Hematopoietic multipotent progenitor cell (in vitro differentiated cells): Measurements from ENCODE around the gene STARD7. TPM values are rescaled to one million over a fixed set of nuclear protein-coding genes. Genes with fewer than 3 reads are reported as not detected.
"Not testable (repeated sequence)": the region's sequence is repeated elsewhere in the genome, so short reads cannot be mapped to it uniquely, and the experiment has no call there.

Source experiments
- DNase-seq, 3 donors: peaks; one replicate each; pipeline ENCODE4 v3.0.0-alpha.2; 2011 to 2015; ENCODE audit warnings: low read depth in 2 of 3, low spot score in 2 of 3
- total RNA-seq: library from RNA; depleted of rRNA; stranded (reverse); fragments of >200 nt; gene quantifications from one replicate; pipeline ENCODE4 v1.2.3, GENCODE V29; 2012

The STARD7 gene
- total RNA-seq, 1 donor: 86.7 TPM

DNA sequence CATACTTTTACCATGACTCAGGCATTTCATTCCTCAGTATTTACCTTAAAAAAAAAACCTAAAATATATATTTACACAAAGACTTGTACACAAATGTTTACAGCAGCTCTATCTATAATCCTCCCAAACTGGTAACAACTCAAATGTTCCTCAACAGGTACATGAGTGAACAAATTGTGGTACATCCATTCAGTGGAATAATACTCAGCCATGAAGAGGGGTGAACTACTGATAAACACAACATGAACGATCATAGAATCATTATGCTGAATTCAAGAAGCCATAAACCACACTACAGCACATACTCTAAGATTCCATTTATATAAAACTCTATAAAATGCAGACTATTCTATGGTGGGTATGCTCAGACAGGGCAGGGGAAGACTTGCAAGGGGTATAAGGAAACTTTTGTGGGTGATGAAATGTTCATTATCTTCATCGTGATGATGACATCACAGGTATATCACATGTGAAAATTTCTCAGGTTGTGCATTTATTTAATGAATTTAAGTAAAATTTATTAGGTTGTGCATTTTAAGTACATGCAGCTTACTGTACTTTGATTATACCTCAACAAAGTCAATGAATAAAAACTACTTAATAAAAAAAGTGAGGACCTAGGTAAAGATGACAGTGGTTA, 38.6 kb downstream of the STARD7 start:
- DNase-seq: no peak

DNA sequence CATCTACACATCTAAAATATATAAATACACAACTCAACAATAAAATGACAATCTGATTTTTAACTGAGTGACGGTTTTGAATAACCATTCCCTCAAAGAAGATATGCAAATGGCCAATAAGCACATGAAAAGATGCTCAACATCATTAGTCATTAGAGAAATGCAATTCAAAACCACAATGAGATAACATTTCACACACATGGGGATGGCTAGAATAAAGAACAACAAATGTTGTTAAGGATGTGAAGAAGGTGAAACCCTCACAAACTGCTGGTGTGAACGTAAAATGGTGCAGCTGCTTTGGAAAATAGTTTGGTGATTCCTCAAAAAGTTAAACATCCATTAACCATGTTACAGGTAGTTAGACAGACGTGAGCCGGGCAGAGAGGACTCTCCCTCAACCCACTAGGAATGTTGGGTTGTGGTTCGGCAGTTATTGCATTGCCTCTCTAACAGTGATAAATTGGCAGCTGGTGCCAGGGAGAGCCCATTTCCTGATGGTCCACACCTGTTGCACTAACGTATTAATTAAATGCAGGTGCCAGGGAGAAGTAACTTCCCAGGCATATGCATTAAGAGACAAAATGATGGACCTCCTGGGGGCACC, 41.1 kb downstream of the STARD7 start:
- DNase-seq: no peak

DNA sequence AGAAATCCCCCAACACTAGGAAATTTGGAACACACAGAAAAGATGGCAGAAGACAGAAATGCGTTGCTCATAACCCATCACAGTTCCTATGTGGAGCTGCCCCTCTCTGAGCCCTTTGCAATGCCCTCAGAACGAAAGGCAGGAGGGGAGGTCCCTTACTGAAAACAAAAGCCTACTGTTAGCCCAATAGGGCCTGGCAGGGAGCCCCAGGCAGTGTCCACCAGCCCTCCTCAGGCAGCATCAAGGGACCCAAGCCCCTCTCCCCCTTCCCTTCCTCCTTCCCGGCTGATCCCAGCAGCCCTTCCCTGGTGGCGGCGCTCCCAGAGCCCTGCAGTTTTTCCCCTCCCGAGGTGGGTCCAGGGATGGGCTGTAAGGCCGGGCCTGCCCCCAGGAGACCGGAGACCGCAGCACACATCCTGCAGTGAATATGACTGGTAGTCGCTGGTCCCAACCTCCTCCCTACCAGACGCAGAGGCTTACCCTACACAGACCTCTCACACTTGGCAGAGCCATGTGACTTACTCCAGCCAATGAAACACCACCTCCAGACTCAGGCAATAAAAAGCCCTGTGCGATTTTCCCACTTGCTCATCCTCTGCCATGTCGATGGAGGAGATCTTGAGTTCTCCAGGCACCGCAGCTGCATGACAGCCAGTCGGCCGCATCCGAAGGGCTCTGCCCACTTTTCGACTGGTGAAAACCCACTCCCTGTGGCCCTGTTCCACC, 44.0 kb downstream of the STARD7 start:
- no peak for DNase-seq

DNA sequence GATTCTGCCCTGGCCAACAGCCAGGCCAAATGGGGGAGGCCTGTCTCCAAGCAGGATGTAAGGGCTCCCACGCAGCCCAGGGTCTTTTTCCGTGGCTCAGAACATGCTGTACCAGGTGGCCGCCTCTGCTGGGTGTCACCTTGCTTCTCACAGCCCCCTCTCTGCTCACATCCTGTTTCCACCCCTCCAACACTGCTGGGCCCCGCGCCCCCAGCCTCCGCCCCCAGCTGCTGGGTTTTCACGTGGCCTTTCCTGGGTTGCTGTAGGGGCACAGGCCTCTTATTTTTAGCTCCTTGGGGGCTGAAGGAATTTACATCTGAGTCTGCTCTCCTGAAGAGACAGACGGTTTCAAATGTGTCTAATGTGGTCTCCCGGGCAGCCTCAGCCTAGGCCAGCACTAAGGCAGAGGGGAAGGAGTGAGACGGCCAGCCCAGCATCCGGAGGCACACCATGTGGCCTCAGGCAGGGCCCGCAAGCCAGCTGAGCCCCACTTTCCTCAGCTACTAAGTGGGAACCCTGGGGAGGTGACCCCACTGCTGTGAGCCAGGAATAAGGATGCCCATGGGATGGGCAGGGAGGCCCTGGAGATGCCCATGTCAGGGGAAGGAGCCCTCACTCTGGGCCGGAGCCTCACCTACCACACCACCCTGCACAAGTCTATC, 44.7 kb downstream of the STARD7 start:
- DNase-seq: peak in 1 of 3 donors; percentile 59

DNA sequence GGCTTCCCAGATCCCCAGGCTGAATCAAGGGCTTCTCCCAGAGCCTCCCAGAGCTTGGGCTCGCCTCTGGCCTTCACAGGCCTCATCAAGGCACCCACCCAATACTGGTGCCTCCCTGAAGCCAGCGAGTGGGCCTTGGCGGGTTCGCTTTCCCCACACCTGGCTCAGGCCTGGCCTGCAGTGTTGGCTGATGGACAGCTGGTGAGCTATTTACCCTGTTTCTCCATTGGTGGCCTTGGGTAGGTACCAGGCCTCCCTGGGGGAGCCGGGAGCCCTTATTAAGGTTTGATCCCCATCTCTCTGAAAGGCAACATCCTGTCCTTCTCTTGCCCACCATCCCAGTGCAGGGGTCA, 45.2 kb downstream of the STARD7 start:
- no peak for DNase-seq

DNA sequence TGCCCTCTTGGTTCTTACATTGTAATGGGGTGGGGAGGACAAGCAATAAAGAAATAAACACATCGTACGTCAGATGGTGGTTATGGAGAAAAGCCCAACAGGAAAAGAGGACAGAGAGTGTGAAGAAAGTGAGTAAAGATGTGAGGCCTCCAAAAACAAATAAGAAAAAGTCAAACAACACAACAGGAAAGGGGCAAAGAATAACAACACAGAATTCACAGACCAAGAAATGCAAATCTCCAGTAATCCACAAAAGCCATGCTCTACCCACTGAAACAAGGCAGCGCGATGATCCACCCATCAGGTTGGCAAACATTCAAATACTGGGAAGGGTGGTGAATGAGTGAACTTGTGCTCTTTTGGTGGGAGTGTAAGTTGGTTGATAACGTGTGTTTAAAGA, 46.7 kb downstream of the STARD7 start:
- no peak for DNase-seq

DNA sequence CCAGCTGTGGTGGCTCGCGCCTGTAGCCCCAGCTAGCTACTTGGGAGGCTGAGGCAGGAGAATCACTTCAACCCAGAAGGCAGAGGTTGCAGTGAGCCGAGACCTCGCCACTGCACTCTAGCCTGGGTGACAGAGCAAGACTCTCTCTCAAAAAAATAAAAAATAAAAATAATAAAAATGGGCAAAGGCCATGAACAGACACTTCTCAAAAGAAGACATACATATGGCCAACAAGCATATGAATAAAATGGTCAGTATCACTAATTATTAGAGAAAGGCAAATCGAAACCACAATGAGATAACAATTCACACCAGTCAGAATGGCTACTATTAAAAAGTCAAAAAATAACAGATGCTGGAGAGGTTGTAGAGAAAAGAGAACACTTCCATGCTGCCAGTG, 48.3 kb downstream of the STARD7 start:
- not testable (repeated sequence) for DNase-seq

DNA sequence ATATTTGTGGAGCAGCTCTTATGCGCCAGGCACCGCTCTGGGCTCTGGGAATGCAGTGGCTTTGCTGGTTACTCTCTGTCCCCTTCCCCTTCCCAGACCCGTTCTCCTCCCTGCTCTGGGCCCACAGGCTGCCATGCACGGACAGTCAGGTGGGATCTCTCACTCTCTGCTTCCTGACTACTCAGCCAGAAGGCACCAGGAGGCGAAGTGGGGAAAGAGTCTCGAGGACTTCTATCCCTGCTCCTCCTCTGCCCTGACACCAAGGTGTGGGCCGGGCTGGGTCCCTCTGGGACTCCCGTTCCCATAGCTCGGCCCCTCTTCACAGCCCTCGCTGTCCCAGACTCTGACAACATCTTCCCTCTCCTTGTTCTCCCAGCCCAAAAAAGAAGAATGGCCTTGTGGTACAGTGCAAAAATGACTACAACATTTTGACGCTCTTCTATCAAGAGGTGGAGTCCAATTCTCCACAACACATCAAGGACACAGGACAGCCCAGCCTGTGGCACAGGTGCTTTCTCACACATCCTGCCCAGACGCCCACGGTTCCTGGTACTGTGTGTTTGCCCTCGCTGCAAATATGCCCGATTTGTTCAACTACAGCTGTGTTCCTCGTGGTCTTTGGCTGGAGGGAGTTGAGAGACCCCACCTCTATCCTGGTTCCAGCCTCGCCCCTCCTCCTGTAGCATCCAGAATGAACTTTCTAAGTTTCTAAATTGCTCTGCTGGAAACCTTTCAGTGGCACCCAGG, 49.4 kb downstream of the STARD7 start:
- DNase-seq: no peak

DNA sequence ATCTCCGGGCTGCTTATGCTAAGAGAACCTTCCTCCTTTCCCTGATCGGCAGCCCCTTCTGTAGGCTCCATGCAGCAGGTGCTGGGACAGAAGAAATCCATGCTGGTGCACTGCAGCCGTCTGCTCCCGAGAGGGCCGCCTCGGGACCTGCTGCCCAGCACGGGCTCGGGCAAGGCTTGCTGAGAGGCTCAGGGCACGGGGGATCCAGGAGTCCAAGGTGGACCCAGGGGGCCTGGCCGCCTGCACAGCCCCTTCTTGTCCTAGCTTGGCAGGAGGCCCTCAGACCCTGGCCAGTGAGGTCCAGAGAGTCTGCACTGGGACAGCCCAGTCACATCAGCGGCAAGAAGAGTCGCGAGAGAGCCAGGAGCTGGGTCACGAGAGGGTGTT, 50.1 kb downstream of the STARD7 start:
- DNase-seq: no peak

DNA sequence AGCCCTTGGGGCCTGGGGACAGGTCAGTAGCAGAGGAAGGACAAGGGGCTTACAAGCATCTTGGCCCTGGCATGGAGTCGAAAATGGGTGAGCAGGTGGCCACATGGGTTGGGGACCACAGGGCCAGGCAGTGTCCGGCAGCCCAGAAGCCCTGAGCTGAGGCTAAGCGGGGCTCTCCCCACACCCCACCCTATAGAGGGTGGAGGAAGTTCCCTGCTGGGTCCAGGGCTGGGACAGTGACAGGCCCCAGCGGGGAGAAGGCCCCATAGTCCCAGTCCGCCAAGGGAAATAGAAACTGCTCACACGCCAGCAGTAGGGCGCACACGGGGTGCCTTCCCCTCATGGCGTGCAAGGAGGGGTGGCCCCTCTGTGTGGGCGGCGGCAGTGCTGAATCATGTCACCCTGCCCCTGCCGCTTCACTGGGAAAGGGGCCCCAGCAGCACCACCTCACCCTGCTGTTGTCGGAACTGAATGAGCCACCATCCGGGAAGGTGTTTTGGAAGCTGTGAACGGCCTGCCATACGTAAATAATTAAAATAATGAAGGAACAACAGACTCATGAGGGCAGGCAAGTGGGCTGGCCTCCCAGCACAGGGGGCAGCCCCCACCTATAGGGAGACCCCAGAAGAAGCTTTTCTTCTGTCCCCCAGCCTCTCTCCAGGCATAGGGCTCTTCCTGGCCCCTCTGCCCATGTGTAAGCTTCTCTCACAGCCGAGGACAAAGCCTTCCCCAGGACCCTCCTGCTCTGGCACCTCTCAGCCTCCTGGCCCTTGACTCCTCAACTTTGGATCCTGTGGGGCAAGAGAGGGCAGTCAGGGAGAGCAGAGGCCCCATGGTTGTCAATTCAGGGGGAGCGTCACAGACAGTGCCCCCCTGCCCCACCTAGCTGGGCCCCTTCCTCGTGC, 50.7 kb downstream of the STARD7 start:
- DNase-seq: peak in 2 of 3 donors; percentile 79 to 80

DNA sequence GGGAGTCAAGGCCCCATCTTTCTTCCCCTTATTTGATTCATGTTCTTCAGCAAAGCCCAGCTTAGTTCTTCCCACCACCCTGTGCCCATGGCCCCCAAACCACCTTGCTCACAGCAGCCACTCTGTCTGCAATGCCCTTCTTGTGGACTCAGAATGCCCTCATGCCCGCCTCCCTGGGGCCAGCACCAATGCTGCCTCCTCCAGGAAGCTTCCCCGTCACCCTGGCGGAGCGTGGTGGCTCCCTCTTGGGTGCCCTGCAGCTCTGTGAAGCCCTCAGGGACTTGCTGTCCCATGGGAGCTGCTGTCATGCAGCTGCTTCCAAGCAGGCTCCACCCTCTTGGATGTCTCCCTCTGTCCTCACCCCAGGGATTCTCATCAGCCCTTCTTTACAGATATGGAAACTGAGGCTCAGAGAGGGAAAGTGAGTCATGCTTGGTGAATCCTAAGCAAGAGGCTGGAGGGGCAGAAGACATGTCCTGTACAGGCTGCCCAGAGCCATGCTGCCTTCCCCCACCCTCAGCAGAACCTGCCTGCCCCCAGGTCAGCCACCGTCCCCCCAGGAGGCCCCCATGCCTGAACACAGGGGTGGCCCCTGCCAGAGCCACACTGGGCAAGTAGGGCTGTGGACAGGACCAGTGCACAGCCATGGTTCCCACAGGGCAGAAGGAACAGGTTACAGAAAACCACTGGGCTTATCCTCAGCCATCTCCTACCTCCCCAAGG, 51.5 kb downstream of the STARD7 start:
- DNase-seq: no peak

DNA sequence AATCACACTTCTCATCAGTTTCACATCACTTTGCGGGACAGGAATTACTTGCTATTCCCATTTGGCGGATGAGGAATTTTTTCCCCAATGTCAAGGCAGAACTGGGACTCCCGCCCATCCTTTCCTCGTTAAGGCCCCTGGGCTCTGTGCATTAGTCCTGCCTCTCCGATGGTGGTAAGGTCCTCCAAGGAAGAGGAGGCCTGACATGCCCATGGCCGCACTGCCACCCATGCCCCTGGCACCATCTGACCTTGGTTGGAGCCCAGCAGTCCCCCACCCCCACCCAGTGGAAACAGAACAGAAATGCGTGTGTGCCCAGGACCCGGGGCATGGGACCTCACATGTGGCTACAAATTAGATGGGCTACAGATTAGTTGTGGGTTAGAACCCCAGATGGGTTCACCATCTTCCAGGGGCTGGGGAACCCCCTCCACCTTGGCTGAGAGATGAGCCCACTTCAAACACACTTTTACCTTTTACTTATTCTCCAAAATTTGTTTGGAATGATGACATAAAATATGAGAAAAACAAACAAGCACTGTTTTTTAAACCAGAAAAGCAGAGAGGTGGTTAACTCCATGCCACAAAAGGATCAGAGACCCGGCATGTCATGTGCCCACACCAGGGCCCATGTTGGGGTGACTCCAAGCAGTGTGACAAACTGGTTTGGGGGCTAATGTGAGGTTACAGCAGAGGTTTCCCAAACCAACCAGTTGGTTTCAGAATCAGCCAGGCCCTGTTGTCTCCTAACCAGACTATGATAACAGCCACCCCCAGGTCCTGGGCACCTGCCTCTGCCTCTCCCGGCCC, 52.4 kb downstream of the STARD7 start:
- DNase-seq: no peak

DNA sequence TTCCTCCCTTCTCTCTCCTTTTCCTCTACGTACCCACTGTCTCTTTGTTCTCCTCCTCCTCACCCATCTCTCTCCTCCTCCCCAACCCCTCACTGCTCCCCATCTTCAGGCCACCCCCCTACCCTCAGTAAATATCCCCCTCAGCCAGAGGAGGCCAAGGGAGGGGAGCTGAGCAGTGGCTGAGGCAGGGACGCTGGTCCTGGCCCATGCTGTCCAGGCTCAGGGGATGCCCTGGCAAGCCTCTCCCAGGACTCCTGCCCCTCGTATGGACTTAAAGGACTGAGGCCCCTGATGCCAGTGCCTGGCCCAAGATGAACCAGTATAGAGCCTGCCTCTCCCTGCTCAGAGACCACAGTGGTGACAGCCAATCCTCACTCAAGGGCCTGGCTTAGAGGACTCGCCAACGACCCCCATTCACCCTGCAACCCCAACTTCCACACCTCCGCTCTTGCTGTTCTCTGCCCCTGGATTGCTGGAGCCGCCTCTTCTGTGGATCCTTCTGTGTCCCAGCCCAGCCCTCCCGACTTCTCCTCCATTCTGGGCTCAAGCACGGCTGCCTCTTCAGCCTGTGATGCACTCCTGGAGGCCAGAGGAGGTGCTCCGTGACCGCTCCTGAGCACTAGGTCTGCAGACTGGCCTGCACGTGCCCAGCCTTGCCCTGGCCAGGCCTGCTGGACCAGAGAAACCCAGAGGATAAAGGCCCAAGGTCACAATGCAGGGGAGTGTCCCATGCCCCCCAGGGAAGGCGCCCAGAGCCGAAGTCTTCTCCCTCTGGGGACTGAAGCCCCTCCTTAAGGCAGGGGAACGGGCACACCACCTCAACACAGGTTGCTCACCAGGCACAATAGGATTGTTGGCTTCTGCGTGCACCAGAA, 53.9 kb downstream of the STARD7 start:
- no peak for DNase-seq

DNA sequence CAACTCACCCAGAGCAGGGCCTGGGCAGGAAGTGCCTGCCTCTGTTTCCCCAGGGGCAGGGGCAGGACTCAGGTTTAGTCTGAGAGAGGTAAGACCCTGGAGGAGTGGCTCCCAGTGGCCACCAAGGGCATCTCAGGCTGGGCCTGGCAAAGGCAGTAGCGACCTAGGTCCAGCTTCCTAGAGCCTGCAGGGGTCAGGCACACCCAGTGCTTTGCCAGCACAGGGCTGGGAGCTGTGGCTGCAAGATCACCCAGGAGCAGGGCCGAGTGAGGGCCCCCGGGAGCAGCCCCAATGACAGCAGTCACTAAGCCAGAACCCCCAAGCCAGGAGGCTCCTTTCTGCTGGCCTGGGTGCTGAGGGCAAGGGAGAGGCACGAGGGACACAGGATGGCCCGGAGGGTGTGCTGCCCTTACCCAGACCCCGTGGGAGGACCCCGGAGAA, 54.6 kb downstream of the STARD7 start:
- no peak for DNase-seq

DNA sequence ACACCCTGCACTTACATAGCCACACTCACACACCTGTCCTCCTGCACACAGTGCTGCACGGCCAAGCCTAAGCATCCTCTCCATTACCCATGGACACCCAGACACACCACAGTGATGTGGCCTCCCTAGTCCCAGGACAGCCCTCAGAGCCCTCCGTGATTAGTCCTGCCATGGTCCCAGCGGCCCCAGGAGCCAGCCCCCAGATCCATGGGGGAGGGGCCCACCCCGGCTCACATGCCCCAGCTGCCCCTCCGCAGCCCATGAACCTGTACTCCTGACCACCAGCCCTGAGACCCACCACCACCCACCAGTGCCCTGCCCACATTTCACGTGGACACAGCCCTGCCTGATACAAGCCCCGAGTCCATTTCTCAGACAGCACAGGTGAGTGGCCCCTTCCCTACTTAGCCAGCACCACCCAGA, 55.3 kb downstream of the STARD7 start:
- DNase-seq: no peak

DNA sequence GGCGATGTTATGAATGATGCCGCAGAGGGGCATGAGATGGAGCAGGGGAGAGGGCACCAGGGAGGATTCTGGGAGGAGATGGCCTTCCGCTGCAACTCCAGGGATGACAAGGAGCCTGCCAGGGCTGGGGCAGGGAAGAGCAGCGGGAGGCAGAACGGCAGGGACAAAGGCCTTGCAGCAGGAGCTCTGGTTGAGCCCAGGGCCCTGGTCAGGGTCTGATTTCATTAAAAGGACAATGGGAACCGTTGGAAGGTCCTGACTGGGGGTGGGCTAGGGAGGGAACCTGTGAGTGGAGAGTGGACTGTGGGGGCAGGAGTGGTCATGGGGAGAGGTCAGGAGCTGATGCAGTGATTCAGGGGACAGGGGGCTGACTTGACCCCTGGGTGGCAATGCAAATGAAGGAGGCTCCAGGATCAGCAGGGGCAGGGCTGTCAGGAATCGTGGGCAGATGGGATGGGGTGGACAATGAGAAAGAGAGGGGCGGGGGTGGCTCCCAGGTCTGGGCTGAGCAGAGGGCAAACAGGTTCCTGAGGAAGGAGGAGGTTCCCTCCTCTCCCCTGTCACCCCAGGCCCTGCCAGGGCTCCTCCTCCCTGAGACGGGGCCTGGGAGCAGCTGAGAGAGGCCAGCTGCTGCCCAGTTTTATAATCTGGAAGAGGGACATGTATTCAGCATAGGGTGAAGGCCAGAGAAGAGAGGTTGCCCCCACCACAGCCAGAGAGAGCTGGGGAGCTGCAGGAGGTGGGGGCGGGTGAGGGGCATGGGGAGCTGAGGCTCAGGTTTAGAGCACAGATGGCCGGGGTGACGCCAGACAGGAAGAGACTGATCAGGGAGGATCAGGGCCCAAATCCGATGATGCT, 56.1 kb downstream of the STARD7 start:
- DNase-seq: no peak
